ENCODE results near the gene RTF1. TPM values are rescaled to one million over a fixed set of nuclear protein-coding genes. Genes with fewer than 3 reads are reported as not detected.

RTF1 gene
- total RNA-seq, 1 experiment from 2014 or later, result 58.4 TPM

GRCh38 chr15:41520636-41521035 lies 103.7 kb downstream of the RTF1 start:
- no peak for DNase-seq (ENCODE audit: low spot score)
- in situ Hi-C loops (cut with HindIII; ENCODE audit: low sequenced_read_pairs), result no loop called here

GRCh38 chr15:41521614-41522013 lies 104.7 kb downstream of the RTF1 start:
- no peak for DNase-seq (ENCODE audit: low spot score)
- in situ Hi-C loops (cut with HindIII; ENCODE audit: low sequenced_read_pairs), result no loop called here

GRCh38 chr15:41523097-41523496 lies 106.2 kb downstream of the RTF1 start:
- no peak for DNase-seq (ENCODE audit: low spot score)
- in situ Hi-C loops (cut with HindIII; ENCODE audit: low sequenced_read_pairs), result no loop called here

- no peak for DNase-seq (ENCODE audit: low spot score)
- in situ Hi-C loops (cut with HindIII; ENCODE audit: low sequenced_read_pairs), result no loop called here
These were observed 113.6 kb downstream of the RTF1 start for GRCh38 chr15:41530363-41530956.

Other genes with a start within 250 kb of the RTF1 start
- 0.03 TPM in 1 of 2 replicates, not detected in the other for gene EXD1, start 186.3 kb upstream of the RTF1 start, total RNA-seq (2014; rRNA removed; shearing (Covaris generic))
- gene CHP1, start 185.8 kb upstream of the RTF1 start, total RNA-seq (2014; rRNA removed; shearing (Covaris generic)), result 107 and 141 TPM in 2 replicates
- gene OIP5, start 84.5 kb upstream of the RTF1 start, total RNA-seq (2014; rRNA removed; shearing (Covaris generic)), result 43.0 and 45.4 TPM in 2 replicates
- 147 and 237 TPM in 2 replicates for gene NUSAP1, start 84.2 kb upstream of the RTF1 start, total RNA-seq (2014; rRNA removed; shearing (Covaris generic))
- 16.4 and 30.0 TPM in 2 replicates for gene NDUFAF1, start 14.6 kb upstream of the RTF1 start, total RNA-seq (2014; rRNA removed; shearing (Covaris generic))
- gene ITPKA, start 76.8 kb downstream of the RTF1 start, total RNA-seq (2014; rRNA removed; shearing (Covaris generic)), result 12.4 and 20.0 TPM in 2 replicates
- not detected in 2 replicates for gene LTK, start 96.7 kb downstream of the RTF1 start, total RNA-seq (2014; rRNA removed; shearing (Covaris generic))
- 24.3 and 46.5 TPM in 2 replicates for gene RPAP1, start 127.2 kb downstream of the RTF1 start, total RNA-seq (2014; rRNA removed; shearing (Covaris generic))
- gene TYRO3, start 142.1 kb downstream of the RTF1 start, total RNA-seq (2014; rRNA removed; shearing (Covaris generic)), result 25.9 and 26.2 TPM in 2 replicates
- gene MGA, start 243.3 kb downstream of the RTF1 start, total RNA-seq (2014; rRNA removed; shearing (Covaris generic)), result 9.5 and 22.0 TPM in 2 replicates